ENCODE data around the gene TUBA8.

DNA sequence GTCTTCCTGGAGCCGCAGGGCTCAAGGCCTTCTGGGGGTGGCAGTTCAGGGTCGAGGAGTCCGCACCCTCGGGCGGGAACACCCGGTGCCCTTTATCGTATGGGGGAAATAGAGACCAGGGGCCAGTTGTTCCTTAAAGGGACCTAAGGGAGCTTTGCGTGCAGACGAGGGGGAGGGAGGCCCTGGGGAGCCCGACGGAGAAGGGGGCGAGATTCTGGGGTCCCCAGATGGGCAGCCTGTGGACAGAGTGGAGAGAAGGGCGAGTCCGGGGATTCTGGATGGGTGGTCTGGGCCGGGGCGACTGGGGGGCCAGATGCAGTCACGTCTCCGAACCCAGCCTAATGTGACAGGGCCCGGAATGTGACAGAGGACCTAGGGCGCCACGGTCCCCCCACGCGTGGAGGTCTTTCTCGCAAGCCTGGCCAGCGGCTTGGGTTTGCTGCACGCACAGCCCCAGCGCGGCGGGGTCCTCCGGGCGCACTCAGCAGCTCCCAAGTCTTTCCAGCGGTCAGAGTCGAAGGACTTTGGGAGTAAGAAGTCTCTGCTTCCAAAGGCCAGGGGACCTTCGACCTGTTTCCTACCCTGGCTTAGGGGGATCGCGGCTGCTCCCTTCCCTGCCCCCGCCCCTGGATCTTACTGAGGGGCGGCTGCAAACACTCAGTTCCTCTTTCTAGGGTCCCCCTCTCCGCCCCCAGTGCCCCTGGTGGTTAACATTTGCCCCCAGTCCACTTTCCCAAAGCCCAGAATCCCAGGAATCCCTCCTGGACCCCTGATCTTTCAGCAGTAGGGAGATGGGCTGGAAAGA, 547 bp downstream of the TUBA8 start:
- TF ChIP-seq, protein P1, sequence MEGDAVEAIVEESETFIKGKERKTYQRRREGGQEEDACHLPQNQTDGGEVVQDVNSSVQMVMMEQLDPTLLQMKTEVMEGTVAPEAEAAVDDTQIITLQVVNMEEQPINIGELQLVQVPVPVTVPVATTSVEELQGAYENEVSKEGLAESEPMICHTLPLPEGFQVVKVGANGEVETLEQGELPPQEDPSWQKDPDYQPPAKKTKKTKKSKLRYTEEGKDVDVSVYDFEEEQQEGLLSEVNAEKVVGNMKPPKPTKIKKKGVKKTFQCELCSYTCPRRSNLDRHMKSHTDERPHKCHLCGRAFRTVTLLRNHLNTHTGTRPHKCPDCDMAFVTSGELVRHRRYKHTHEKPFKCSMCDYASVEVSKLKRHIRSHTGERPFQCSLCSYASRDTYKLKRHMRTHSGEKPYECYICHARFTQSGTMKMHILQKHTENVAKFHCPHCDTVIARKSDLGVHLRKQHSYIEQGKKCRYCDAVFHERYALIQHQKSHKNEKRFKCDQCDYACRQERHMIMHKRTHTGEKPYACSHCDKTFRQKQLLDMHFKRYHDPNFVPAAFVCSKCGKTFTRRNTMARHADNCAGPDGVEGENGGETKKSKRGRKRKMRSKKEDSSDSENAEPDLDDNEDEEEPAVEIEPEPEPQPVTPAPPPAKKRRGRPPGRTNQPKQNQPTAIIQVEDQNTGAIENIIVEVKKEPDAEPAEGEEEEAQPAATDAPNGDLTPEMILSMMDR (IDR thresholded peaks at IDR 0.05), result no peak
- TF ChIP-seq POLR2A (IDR thresholded peaks at IDR 0.05), result no peak
